ENCODE measurements around the gene CAMK2D.

The CAMK2D gene

DNA sequence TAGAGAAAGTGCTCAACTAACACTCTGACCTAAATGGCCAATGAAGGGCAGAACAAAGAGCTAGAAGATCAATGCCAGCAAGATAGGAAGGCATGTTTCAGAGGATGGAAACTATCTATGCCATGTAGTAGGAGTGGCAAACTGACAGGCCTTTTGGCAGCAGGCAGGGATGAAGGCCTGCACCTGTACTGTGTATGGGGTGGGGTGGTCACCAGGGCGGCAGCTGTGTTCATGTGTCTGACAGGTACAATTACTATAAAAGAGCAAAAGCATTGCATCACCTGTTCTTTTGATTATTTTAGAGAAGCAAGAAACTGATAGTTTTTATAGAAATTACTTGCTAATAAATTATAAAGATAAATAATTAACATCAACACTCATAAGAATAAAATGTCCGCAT is 239.1 kb downstream of the CAMK2D start:
- no peak for DNase-seq (ENCODE audit: low read depth)

DNA sequence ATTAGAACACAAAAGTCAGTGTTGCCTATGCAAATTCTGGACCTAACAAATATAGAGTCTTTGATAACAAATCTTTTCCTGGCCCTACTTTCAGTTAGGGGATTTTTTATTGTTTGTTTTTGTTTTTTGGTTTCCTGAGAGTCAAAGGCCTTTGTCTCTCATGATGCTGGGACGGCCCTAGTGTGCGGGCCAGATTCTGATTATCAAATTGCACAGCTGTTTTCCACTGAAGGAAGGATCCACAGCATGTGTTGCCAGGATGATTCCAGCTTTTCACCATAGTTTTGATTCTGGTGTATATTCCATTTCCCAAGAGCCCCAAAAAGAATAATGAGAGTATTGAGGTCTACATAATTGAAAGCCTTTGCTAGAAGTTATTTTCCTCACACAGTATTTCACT is 248.2 kb downstream of the CAMK2D start:
- DNase-seq (ENCODE audit: low read depth): no peak

DNA sequence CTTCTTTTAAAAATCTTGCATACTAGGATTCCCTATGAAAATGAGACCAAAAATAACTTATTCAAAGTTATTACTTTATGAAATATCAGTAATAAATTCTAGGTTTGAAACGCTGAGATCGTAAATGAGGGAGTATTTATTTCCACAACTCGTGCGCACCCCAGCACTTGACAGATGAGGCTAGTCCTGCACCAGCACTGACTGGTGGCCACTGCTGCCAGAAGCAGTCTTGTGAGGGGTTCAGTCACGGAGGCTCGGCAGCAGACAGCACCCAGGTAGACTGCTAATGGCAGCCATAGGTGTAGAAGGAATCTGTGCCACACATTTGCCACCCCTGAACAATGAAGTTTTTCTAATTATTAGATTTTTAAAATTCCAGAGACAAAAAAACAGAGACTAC is 248.7 kb downstream of the CAMK2D start:
- DNase-seq (ENCODE audit: low read depth): no peak

DNA sequence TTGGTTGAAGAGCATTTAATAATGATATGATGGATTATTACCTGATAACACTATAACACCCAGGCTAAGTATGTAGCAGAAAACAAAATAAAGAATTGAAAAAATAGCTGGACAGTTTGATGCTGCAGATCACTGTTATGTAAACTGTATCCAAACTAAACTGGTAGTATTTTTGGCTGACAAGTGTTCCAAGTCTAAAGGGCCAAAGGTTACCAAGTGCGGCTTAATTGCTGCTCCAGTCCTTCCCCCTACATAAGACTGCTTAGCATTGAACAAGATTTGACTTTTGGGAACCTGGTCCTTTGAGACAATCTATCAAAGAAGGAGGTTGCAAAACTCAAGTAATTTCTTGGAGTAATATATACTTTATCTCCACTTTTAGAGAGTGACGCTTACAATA is 249.6 kb downstream of the CAMK2D start:
- DNase-seq (ENCODE audit: low read depth): no peak

DNA sequence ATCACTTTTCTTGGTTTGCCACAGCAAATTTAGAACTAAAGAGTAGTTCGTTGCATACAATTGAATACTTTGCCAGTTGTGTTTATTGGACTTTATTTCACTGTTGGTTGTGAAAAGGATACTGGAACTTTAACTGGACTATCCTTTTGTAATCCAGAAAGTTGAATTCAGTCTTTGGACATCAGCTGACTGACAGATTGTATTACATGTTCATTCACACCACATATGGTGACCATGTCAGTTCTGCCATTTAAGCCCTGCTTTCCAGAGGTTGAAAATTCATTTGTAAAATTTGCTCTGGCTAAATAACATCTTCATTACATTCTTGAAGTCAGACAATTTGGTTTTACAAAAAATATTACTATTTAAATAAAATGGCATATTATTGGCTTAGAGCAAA is 251.7 kb downstream of the CAMK2D start:
- peak; percentile 14 for DNase-seq (ENCODE audit: low read depth)

DNA sequence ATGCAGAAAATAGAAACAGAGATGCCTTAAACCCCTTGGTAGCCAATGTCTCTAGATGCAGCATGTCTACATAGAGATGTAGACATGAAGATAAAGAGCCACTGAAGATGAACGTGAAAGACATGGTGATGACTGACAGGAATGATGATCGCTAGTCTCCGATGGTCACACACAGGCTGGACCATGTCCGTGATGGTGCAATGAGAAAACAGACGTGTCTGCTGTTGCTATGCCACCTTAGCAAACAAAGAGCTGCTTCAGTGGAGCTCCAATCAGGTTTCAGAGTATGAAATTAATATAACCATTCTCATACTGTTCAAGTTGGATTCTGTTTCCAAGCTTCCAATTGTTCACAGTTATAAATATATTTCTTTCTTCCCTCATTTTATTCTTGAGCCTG is 256.5 kb downstream of the CAMK2D start:
- no peak for DNase-seq (ENCODE audit: low read depth)

DNA sequence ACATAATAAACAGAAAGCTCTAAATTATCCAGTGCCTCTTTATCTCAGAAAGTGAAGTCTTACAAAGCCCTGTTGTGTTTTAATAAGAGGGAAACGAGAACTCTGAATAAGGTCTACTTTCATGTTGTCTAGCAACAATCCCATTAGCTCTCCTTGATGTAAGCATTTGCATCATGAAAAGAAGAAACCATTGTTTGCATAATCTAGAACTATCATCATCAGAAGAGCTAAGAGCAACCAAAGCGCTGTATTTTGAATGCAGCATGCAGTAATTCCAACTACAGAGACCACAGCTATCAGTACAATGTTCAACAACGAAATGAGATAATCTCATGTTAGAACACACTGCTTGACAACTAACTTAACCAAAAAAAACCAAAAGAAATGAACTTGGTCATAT is 257.1 kb downstream of the CAMK2D start:
- DNase-seq (ENCODE audit: low read depth): no peak

DNA sequence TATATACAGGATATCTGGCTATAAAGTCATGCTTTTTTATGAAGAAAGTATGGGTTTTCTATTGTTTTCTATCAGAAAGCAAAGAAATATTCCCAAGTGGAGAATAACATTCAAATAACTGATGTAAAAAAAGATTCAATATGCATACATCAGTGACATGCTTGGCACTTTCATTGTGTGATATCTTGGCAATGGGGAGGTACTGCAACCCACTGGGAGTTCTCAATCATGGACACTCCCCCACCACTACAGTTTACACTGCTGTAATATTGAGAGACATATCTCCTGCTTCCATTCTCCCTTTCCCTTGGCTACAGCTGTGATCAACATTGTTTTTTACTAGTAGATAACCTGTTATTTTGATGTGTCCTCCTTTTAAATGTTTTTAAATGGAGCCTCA is 257.8 kb downstream of the CAMK2D start:
- DNase-seq (ENCODE audit: low read depth): no peak

DNA sequence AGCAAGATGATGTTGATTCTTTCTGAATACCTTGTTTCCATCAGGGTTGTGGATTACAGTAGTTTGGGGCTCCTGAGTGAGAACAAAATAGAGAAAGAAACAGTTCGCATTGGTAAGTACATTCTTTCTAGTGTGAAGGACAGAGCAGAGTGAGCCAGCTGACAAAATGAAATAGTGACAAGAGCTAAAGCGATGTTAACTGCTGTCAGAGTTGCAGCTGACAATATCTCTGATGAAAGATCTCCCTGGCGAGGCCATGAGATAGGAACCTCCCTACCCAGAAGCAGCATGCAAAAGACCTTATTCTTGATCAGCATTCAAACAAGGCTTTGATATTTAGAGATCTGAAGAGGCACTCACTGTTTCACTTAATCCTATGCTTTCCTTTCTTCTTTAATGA is 258.6 kb downstream of the CAMK2D start:
- DNase-seq (ENCODE audit: low read depth): no peak

DNA sequence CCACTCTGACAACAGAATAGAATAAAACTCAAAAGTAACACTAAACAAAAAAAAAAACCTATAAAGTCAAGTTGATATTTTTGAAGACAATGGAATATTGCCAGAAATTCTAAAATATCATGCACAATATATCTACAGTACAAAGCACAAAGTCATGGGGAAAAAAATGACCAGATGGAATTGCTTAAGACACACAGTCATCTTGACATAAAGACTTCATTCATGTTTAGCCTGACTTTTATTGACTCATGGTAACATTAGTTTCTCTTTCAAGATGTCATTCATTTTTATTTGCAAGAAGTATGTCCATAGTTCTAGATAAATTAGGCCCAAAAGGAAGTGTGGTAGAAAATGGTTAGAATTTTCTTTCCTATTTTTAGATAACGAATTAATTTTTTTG is 259.1 kb downstream of the CAMK2D start:
- peak; percentile 9 for DNase-seq (ENCODE audit: low read depth)

DNA sequence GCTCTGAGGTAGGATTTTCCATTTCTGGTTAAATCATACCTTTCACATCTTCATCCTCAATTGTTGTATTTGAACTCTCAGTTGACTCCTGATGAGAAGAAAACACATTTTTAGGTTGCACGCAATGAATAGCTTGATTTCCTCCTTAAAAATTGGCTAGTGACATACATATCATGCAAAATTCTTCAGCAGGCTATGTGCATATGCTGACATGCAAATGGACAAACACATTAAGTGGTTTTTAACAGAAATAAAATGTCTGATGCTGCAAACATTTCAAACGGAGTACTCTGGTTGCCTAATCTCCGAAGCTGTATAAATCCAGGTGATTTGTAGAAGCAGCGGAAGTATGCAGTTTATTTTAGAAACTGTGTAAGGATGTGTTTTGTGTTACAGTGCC is 261.1 kb downstream of the CAMK2D start:
- no peak for DNase-seq (ENCODE audit: low read depth)

DNA sequence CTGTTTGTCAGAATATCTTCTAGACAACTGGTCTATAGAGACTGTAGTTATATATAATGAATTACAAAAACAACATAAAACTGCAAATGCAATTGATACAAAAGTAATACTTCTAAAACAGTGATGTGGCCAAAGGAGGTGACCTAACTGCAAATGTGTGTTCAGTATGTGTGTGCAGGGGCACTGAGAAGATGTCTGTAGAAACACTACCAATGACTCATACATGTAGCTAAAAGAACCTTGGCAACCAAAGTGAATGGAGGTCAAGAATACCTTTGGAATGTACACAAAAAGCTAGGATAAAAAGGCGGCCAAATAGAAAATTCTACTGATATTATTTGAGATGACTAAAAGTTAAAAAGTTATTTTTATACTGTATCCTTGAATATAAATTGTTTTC is 261.8 kb downstream of the CAMK2D start:
- peak; percentile 61 for DNase-seq (ENCODE audit: low read depth)

DNA sequence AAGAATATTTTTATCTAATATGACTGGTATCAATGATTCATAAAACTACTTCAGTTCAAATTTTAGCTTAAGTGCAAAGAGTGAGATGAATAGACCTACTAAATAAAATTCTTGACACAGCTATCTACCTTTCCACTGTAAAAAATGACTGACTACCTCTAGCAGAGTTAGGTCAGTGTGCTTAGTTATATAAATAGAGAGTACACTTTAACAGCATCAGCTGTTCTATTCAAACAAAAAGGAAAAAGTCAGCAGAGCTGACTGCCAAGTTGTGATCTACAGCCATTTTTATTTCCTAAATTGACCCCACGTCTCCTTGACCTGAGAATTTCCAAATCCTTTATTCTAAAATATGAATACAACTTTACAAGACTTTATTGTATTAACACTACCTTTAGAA is 262.4 kb downstream of the CAMK2D start:
- DNase-seq (ENCODE audit: low read depth): no peak

DNA sequence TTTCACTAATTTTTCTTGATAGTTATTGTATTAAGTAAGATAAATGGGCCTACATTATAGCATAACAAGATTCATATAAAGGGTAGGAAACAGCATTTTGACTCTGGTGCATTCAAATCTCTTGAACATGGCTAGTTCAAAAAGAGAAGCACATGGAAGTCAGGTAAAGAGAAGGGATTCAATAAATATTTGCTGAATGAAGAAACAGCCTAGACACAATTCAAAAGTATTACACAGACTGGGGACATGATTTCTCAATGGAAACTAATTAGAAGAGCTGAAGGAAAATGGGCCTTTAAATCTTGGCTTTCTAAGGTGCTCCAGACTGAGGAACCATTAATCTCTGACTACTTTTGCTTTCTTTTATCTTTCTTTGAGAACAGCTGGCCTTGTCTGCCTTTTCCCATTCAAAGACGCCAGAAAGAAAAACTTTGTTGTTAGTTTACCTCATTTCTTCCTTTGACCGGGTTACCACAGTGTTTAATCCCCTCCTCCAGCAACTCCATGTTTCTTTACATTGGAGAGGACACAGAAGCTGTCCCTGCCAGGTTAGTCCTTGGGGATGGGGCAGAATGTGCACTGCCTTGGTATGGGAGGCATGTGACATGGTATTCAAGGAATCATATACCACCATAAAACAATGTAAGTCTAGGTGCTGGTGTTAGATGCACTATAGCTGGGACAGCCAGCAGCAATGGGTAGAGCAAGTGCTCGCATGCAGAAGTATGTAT is 264.2 kb downstream of the CAMK2D start:
- DNase-seq (ENCODE audit: low read depth): no peak

DNA sequence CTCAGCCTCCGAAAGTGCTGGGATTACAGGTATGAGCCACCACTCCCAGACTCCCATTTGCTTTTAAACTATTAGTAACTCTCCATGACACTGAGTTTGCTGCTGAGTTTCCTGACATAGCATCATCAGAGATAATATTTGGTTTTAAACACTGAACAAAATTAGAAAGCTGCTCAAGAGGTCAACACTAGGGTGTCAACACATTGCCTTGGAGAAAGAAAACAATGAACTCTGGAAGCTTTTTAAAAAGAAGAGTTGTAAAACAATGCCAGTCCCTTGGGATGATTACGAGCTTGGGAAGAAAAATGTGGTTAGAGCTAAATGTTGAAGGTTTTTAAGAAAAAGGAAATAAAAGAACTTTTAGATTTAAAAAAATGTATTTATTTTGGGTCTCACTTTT is 264.8 kb downstream of the CAMK2D start:
- no peak for DNase-seq (ENCODE audit: low read depth)

DNA sequence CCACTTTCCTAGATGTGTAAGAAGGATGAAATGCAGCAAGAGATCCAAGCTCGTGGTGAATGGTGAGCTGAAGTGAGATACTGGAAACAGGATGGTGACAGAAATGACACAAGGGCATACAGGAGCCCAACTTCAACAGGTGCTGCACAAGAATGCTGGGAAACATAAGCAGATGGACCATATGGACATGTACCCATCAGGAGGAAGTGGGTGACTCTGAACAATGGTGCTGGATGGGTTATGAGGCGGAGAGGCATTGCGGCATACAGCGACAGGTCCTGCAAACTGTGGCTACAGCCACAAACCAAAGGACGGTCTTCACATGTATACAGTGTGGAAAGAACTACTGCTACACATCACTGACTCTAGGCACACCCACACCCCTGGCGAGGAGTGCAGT is 265.7 kb downstream of the CAMK2D start:
- DNase-seq (ENCODE audit: low read depth): no peak

DNA sequence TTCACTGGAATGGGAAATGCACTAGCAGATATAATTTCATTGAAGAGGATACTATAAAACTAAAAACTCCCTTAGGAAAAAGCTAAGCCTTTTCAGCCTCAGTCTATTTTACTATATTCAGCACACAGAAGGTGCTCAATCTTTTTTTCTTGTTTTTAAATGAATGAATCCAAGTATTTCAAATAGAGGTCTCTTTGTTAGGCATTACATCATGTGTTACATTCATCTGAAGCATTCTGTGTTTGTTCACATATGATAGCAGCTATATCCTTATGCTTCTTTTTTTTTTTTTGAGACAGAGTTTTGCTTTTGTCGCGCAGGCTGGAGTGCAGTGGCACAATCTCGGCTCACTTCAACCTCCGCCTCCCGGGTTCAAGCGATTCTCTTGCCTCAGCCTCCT is 278.4 kb downstream of the CAMK2D start:
- DNase-seq (ENCODE audit: low read depth): no peak

DNA sequence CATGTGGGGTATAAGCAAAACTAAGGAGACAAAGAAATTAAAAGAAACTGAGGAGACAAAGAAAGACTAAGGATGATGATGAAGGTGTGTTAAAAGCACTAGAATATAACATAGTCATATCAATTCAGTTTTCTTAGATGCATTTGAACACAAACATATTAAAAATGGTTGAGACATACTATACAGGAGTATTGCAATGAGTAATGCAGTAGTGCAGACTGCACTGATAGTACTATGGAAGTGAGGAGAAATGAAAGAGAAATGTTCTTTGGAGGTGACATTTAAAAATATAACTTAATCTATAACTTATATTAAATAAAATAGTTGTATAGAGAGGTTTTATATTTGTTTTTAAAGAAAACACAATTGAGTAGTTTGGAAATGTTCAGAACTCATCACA is 279.2 kb downstream of the CAMK2D start:
- no peak for DNase-seq (ENCODE audit: low read depth)

DNA sequence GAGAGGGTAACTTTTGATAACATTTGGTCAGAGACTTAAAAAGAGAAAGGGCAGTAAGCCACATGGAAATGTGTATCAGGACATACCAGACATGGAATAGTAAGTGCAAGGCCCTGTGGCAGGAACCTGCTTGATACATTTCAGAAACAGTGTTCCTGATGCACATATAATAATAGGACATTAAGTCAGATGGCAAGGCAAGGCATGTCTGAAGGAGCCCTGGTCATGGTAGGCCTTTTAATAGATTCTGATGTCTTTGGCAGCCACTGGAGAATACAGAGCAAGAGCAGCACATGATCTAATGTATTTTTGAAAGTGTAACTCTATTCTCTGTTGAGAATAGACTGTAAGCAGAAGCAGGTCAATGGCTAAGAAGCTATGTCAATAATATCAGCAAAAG is 279.7 kb downstream of the CAMK2D start:
- DNase-seq (ENCODE audit: low read depth): no peak

DNA sequence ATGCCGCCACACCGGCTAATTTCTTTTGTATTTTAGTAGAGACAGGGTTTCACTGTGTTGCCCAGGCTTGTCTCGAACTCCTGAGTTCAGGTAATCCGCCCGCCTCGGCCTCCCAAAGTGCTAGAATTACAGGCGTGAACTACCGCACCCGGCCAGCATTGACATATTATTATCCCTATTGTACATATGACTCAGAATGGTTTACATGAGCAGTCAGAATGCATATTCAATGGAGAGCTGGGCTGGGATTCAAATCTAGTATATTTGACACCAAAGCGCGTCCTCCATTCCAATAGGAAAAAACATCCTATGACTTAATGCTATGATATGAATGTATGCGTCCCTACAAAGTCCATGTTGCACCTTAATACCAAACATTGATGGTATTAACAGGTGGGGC is 281.4 kb downstream of the CAMK2D start:
- DNase-seq (ENCODE audit: low read depth): no peak

DNA sequence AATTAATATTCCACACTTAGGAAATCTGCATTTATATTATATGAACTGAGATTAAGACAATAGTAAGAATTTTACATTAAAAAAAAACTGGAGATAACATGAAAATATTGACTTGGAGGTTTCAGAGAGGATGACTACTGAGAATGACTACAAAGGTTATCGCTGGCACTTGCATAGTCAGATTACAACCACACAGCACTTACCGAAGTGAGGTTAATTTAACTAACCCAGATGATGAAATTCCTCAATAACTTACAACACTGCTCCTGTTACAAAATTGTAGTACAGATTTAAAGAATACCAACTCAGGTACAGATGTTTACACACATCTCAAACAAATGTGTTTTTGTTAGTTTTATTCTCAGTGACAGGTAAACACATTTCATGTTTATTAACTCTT is 283.5 kb downstream of the CAMK2D start:
- no peak for DNase-seq (ENCODE audit: low read depth)

DNA sequence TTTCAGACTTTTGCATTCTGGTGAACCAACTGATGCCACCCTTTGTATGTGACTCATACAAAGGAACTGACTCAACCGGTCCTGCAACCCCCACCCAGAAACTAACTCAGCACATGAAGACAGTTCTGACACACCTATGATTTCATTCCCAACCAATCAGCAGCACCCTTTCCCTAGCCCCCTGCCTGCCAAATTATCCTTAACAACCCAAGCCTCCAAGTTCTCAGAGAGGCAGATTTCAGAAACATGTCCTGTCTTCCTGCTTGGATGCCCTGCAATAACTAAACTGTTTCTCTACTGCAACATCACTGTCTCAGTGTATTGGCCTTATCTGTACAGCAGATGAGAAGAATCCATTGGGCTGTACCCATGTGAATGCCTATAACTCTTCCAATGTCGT is 284.7 kb downstream of the CAMK2D start:
- DNase-seq (ENCODE audit: low read depth): peak; percentile 10

DNA sequence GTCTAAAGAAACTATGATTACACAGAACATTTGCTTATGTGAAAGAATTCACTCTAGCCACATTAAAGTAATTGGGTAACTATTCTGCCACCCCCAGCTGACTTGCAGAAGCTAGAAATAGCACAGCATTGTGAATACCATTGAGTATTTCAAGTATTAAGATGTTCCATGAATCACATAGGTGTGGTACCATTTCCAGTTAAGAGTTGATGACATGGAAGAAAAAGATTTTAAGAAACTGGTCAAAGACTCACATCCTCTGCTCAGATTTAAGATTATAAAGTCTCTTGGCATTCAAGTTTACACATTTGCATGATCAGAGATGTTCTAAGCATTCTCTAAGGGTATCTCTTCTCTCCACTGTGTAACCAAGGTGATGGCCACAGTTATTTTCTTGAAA is 287.5 kb downstream of the CAMK2D start:
- peak; percentile 88 for DNase-seq (ENCODE audit: low read depth)

DNA sequence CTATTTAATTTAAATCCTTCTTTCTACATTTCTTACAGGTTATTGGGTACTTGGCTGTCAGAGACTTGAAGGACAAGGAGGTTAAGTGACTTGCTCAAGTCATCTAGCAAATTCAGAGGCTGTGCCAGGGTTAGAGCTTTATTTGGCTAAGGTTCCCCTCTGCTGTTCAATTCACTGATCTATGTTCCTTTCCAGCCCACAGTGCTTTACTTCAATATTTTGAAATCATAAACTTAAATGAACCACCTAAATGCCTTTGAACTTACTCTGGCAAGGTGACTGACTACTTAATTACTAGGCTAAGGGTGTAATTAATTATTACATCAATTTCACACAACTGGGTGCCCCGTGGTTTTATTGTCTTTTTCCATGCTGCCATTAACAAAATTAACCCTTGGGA is 288.7 kb downstream of the CAMK2D start:
- no peak for DNase-seq (ENCODE audit: low read depth)

All from fibroblast of gingiva (primary cell).